Measurements from ENCODE around the gene POLR3H.

The POLR3H gene

GRCh38 chr22:41481131-41481830 is 63.0 kb downstream of the POLR3H start:
- no peak for DNase-seq

GRCh38 chr22:41480397-41480735 is 63.9 kb downstream of the POLR3H start:
- DNase-seq: no peak

- DNase-seq: no peak
These were observed 64.4 kb downstream of the POLR3H start for GRCh38 chr22:41479671-41480396.

- peak; percentile 93 for DNase-seq
These were observed 65.3 kb downstream of the POLR3H start for GRCh38 chr22:41478891-41479521.

GRCh38 chr22:41478473-41478872 is 65.8 kb downstream of the POLR3H start:
- DNase-seq: no peak
